Measurements from ENCODE around the gene LIPM. TPM values are rescaled to one million over a fixed set of nuclear protein-coding genes. Genes with fewer than 3 reads are reported as not detected.

LIPM gene
- polyA plus RNA-seq, 1 donor (not counting 4 experiments of a cell fraction or from before 2014, with no cell fraction given) = 0.67 TPM

GRCh38 chr10:88857831-88858230, 55.3 kb downstream of the LIPM start:
- TF ChIP-seq, protein P1, sequence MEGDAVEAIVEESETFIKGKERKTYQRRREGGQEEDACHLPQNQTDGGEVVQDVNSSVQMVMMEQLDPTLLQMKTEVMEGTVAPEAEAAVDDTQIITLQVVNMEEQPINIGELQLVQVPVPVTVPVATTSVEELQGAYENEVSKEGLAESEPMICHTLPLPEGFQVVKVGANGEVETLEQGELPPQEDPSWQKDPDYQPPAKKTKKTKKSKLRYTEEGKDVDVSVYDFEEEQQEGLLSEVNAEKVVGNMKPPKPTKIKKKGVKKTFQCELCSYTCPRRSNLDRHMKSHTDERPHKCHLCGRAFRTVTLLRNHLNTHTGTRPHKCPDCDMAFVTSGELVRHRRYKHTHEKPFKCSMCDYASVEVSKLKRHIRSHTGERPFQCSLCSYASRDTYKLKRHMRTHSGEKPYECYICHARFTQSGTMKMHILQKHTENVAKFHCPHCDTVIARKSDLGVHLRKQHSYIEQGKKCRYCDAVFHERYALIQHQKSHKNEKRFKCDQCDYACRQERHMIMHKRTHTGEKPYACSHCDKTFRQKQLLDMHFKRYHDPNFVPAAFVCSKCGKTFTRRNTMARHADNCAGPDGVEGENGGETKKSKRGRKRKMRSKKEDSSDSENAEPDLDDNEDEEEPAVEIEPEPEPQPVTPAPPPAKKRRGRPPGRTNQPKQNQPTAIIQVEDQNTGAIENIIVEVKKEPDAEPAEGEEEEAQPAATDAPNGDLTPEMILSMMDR (optimal IDR thresholded peaks at IDR 0.05 in 1 of 3, IDR thresholded peaks at IDR 0.05 in 1 of 3, conservative IDR thresholded peaks at IDR 0.05 in 1 of 3; ENCODE audit: extremely low read depth in 1 of 3, insufficient read depth in 2 of 3, low read length in 3 of 3) = no peak
- TF ChIP-seq EZH2 (IDR thresholded peaks at IDR 0.05; ENCODE audit: low read length) = no peak
- H2AFZ ChIP-seq (ENCODE audit: control insufficient read depth, low read length) = no peak overlapping the region
- DNase-seq (ENCODE audit: low read depth, low spot score) = no peak
- no peaks in the 10 kb centered on the region for H3K36me3 ChIP-seq (ENCODE audit: control insufficient read depth in 2 of 2, extremely low read depth in 1 of 2, insufficient read depth in 2 of 2, low read length in 2 of 2)
- H3K9me3 ChIP-seq (ENCODE audit: control insufficient read depth, low read depth, low read length) = no peaks in the 10 kb centered on the region
- H3K9ac ChIP-seq (ENCODE audit: control insufficient read depth, extremely low read depth, insufficient read depth, low read length) = no peak overlapping the region
- H3K27ac ChIP-seq (ENCODE audit: control insufficient read depth, insufficient read depth, low read length) = no peak overlapping the region
- H4K20me1 ChIP-seq (ENCODE audit: control insufficient read depth, extremely low read depth, insufficient read depth, low read length) = no peaks in the 10 kb centered on the region
- H3K27me3 ChIP-seq (ENCODE audit: control insufficient read depth, extremely low read depth, insufficient read depth, low read length) = no peaks in the 10 kb centered on the region
- H3K9me1 ChIP-seq (ENCODE audit: control insufficient read depth, extremely low read depth, insufficient read depth, low read length) = no peaks in the 10 kb centered on the region
- H3K4me1 ChIP-seq (ENCODE audit: control insufficient read depth, extremely low read depth, insufficient read depth, low read length) = peaks cover 10% of the 10 kb centered on the region
- H3K79me2 ChIP-seq (ENCODE audit: control insufficient read depth, insufficient read depth, low read length) = no peaks in the 10 kb centered on the region
- no peak overlapping the region for H3K4me3 ChIP-seq (ENCODE audit: control insufficient read depth in 2 of 3, extremely low read depth in 1 of 3, insufficient read depth in 2 of 3, low read depth in 1 of 3, low read length in 3 of 3)
- no peak overlapping the region for H3K4me2 ChIP-seq (ENCODE audit: control insufficient read depth, extremely low read depth, insufficient read depth, low read depth, low read length)
- dilution Hi-C loops (cut with MboI; ENCODE audit: extremely low pct_ligation_motif_present, low sequenced_read_pairs) = no loop called here
- FAIRE-seq = no peak

DNA sequence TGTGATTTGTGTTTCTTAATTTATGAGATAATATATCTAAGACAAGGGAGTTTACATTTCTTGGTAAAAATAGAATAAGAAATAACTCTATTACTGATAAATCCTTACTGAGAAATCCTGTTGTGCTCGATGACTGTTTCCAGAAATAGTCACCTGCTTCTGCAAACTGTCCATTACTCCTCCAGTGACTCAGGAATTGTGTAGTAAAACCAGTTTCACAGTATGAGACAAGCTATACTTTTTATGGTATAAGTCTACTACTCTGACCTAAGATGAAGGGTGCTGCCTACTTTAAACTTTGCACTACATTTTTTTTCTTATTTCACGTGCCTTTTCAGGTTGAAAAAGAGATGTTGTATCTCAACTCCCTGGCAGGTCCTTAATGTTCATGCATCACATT, 56.0 kb downstream of the LIPM start:
- Histone ChIP-seq H2AFZ (ENCODE audit: control insufficient read depth, low read length) (no peak overlapping the region), H3K27ac (ENCODE audit: control insufficient read depth, insufficient read depth, low read length) (no peak overlapping the region), H3K9me3 (ENCODE audit: control insufficient read depth, low read depth, low read length) (no peaks in the 10 kb centered on the region), H4K20me1 (ENCODE audit: control insufficient read depth, extremely low read depth, insufficient read depth, low read length) (no peaks in the 10 kb centered on the region), H3K9ac (ENCODE audit: control insufficient read depth, extremely low read depth, insufficient read depth, low read length) (no peak overlapping the region), H3K36me3 (ENCODE audit: control insufficient read depth in 2 of 2, extremely low read depth in 1 of 2, insufficient read depth in 2 of 2, low read length in 2 of 2) (no peaks in the 10 kb centered on the region), H3K4me1 (ENCODE audit: control insufficient read depth, extremely low read depth, insufficient read depth, low read length) (peaks cover 10% of the 10 kb centered on the region), H3K4me3 (ENCODE audit: control insufficient read depth in 2 of 3, extremely low read depth in 1 of 3, insufficient read depth in 2 of 3, low read depth in 1 of 3, low read length in 3 of 3) (no peak overlapping the region), H3K9me1 (ENCODE audit: control insufficient read depth, extremely low read depth, insufficient read depth, low read length) (no peaks in the 10 kb centered on the region), H3K4me2 (ENCODE audit: control insufficient read depth, extremely low read depth, insufficient read depth, low read depth, low read length) (no peak overlapping the region), H3K79me2 (ENCODE audit: control insufficient read depth, insufficient read depth, low read length) (no peaks in the 10 kb centered on the region), H3K27me3 (ENCODE audit: control insufficient read depth, extremely low read depth, insufficient read depth, low read length) (no peaks in the 10 kb centered on the region)
- peak; percentile 29 for FAIRE-seq
- DNase-seq (ENCODE audit: low read depth, low spot score) = no peak
- dilution Hi-C loops (cut with MboI; ENCODE audit: extremely low pct_ligation_motif_present, low sequenced_read_pairs) = no loop called here
- TF ChIP-seq EZH2 (IDR thresholded peaks at IDR 0.05; ENCODE audit: low read length) = no peak
- TF ChIP-seq, protein P1 (optimal IDR thresholded peaks at IDR 0.05 in 1 of 3, IDR thresholded peaks at IDR 0.05 in 1 of 3, conservative IDR thresholded peaks at IDR 0.05 in 1 of 3; ENCODE audit: extremely low read depth in 1 of 3, insufficient read depth in 2 of 3, low read length in 3 of 3) = no peak

Measured in keratinocyte (primary cell).